Endometrial microvascular endothelial cells (primary cell): Measurements from ENCODE around the gene VAV3. TPM values are rescaled to one million over a fixed set of nuclear protein-coding genes. Genes with fewer than 3 reads are reported as not detected.

Experiments
- in situ Hi-C: cut with HindIII; loops from 2 replicates; pipeline ENCODE4 v1.10.0; 2017; ENCODE audit warnings: low sequenced_read_pairs, low pct_unique_long_range_greater_than_20kb; ENCODE audit errors: inconsistent ontology term
- total RNA-seq: library from RNA; depleted of rRNA; stranded (reverse); fragments of >200 nt; gene quantifications from one replicate; pipeline ENCODE4 v1.2.3, GENCODE V29; 2015; ENCODE audit errors: inconsistent ontology term

The VAV3 gene
- total RNA-seq, 1 donor from 2014 or later, result 1.1 TPM

DNA sequence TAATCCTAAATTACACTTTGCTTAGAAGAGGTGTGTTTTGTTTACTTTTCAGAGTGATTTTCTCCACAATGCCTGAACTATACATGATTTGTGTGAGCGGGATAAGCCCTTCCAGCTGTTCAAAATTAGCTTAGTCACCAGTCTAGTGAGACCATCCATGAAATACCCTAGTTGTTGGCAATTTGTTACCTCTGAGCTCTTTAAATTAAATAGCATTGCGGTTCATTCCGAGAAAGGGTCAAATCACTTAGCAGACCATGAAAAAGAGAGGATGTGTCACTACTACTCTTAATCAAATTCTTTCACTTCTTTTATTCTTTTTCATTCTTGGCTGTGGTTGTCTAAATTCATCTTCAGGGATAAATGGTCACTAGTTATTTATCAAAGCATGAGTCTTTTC, 11.9 kb upstream of the VAV3 start:
- in situ Hi-C loops, result no loop called here

DNA sequence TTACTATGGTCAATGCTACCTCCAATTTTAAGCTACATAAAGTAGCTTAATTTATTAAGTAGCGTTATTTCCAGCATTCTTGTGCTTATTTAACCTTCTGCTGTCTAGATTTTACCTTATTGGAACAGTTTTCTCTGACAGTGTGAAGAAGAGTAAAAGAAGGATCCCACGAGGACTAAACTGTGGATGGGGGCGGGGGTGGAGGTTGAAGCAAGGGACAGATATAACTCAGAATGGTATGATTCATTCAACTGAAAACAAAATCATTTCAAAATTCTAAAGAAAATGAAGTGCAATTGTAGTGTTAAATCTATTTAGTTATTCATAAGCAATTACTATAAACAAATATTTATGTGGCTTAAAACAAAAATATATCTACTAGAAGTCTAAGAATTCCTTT, 11.5 kb upstream of the VAV3 start:
- in situ Hi-C loops, result no loop called here

DNA sequence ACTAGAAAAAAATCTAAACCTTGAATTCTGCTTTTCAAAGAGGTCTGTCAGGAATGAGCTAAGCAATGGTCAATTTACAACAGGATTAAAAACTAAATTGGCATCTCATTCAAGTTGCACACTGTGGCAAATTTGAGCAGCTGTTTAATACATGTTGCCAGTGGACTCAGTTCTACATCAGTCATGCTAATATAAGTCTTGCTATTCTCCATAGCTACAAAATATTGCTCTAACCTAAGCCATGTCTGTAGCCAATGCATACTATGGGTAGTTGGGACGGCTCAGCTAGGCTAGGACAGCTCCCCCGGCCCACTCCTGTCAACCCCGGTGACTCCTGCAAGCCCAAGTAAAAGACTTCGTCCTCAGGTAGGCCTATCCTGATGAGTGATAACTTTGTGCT, 10.9 kb upstream of the VAV3 start:
- in situ Hi-C loops, result no loop called here

DNA sequence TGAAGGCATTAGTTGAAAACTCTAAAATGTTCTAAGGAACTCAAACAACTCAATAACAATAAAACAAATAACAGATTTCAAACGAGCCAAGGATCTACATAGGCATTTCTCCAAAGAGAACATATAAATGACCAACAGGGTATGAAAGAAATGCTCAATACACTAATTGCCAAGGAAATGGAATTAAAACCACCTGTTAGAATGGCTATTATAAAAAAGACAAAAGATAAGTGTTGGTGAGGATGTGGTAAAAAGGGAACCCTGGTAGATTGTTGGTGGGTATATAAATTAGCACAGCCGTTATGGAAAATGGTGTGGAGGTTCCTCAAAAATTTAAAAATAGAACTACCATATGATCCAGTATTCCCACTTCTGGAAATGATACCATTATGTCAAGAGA, 9.1 kb upstream of the VAV3 start:
- in situ Hi-C loops, result no loop called here

DNA sequence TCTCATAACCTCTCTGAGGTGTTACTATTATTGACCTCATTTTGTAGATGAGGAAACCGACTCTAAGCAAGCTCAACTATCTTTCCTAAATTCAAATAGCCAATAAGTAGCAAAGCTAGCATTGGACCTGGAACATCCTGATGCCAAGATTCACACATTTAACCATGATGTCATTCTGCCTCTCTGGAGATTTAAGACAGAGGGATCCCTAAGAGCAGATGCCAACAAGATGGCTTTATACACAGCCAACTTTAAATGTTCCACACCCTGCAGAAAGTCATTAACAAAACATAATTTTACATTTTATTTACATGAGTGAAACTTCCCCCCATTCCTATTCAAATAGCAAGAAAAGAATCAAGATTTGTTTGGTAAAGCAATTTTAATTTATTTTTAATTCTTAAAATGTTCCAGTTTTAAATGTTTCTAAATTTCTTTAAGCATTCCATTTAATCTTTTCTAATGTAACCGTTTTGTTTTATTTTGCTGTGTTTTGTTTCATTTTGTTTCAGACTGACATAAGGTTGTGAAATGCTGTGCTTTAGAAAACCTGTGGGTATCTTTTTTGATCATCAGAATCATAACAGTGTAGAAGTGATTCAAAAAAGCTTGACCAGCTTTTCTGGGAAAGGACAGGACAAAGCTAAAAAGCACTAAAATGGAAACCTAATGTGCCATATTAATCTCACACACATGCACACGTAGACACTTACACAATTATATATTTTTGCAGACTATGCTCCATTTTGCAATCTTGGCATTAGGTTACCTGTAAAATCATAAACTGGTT, 7.6 kb upstream of the VAV3 start:
- in situ Hi-C loops, result no loop called here

DNA sequence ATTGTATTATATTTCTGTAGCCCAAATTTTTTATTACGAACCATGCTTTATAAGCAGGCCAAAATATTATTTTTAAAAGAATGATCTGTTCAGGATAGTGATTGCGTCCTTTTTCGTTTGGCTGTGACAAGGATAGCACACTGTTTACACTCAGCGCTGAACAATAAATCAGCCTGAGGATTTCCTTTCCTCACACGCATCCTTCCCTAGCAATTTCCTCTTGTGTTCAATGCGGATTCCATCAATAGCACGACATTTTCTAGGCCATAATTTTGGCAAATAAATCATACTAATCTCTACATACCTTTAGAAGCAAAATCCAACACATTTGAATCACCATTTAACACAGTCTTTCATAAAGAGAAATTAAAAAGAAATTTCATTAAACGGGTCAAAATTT, 1.6 kb upstream of the VAV3 start:
- in situ Hi-C loops, result no loop called here

DNA sequence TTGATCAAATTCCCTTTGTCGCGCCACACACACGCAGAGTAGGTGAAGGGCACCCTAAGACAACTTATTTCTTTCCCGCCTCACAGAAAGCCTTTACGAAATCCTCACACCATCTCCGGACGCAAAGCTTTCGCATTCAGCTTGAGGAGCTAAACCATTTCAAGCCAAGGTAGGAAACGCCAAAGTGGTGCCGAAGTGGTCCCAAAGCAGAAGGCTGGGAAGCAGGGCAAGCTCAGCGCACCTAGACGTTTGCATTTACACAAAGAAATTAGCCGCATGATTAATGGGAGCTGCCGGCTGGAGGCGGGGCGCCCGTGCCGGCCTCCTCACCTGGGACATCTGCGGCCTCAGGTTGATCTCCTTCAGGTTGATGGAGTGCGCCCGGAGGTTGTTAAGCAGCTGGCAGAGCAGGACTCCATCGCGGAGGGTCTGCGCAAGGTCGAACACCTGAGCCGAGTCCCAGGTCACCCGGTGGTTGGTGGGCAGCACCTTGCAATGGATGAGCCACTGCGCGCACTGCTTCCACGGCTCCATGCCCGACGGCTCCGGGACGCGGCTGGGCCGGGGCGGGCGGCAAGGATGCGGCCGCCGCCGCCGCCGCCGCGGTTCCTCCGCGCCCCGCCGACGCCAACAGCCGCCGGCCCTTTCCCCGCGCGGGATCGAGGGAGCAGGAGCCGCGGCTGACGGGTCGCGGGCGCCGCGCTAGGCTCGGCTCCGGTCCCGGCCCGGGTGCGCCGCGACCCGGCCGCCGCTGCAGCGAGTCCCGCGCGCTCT, 457 bp downstream of the VAV3 start:
- in situ Hi-C loops, result no loop called here

DNA sequence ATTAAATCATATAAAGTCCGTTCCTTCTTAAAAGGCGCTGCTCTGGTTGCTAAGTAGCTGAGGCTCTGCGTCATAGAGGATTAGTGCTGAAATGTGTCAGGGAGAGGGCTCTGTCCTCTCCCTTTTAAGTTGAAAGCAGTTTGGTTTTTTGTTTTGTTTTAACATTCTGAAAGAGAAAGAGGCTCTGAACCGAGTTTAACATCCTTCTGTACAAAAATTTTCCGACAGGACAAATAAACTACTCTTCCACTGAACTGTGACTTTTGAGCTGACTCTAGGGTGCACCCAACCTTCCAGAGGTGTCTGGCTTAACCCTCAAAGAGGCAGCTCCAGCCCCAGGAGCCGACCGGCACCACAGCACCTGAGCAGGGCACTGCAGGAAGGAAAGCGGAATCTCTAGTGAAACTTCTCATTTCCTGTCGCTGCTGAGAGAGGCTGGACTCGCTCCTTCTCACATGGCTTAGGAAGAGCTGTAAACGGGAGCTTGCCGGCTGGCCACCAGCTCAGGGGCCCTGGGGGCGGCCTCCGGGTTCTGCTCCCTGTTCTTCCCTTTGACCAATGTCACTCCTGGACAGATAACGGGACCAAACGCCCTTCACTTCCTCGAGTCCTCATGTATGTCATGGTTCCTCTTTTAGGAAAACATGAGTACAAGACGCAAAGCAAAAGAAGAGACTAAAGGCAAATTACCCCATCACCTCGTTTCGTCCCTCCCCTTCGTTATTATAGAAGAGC, 1.2 kb downstream of the VAV3 start:
- in situ Hi-C loops, result no loop called here

DNA sequence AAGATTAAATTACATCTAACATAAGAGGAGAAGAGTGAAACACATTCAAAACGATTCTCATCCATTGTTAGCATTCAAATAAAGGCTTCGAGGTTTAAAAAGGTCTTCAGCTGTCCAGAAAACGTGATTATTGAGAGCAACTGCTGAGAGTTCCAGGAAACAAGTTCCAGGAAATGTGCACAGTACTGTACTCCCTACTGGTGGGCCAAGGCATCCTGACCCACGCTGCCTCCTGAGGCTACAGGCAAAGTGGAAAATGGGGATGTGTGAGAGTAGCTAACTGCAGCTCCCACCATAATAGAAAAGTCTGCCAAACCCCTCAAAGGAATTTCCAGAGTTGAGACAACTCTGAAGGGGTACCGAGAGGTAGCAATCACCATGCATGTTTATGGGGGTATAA, 2.0 kb downstream of the VAV3 start:
- in situ Hi-C loops, result no loop called here

DNA sequence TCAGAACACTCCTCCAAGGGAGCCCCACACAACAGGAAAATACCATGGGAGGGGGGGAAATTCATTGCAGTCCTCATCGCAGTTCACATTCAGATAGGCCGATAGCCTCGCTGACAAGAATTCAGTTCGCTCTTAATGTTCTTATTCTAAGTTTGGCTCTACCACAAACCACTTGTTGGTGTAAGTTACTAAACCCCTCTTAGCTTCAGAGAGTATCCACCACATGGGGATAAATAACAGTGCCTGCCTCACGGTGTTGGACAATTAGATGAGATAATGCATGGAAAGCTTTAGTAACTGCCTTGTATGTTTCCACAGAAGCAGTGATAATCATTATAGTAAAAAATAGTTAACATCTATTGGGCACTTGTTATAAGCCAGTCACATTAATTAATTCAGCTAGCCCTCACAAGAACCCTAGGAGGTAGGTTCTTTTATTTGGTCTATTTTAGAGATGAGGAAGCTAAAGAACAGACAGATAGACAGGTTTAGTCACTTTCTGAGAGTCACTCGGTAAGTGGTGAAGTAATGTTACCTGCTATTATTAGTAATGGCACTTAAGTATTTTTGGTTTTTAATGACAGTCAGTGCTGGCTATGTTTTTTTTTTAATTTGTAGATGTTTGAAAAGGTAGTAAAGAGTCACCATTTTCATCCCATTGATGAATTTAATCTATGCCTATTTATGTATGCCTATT, 10.1 kb downstream of the VAV3 start:
- in situ Hi-C loops, result no loop called here

DNA sequence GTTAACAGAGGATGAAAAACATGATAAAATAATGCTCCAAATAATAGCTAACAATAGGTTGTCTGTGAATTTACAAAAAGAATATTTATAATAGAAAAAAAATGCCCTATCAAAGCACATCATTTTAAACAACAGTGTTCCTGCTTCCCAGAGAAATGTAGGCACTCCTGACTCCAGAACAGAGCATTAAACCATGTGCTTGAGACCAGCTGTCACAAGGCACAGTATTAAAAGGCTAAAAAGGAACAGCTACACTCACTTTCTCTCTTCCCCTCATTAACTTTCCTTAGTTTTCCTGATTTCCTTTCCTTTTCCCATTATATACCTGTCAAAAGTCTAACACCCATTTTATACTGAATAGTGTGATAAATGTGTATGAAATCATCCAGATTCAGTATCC, 10.9 kb downstream of the VAV3 start:
- in situ Hi-C loops, result no loop called here

DNA sequence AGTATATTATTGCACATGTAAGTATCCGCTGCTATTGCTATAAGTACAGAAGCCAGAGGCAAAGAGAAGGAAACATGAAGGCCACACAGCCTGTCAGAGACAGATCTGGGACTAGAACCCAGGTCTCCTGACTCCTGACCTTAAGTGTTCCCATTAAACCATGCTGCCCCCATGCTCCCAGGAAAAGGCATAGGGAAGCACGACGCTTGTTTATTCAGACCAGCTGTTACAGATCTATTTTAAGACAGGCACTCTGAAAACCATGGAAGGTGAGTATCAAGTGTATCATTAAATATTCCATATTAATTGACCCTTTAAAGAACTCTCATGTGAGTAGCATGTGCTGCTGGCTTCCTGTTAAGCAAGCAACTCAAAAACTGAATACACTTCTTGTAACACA, 11.4 kb downstream of the VAV3 start:
- in situ Hi-C loops, result no loop called here

DNA sequence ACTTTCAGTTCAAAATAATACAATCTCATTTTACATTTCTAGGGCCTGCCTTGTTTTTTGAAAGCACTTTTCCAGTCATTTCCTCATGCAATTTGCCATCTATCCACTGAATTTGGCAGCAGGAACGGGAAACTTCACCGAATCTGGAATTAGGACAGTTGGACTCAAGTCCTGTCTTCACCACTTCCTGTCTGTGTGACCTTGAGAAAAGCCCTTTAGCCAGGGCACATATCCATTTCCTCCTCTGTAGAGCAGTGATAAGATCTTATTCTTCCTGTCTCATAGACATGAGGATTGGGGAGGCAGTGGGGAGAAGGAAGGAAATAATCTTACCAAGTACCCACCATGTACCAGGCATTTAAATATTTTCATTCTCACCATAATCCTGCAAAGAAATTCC, 12.0 kb downstream of the VAV3 start:
- in situ Hi-C loops, result no loop called here

DNA sequence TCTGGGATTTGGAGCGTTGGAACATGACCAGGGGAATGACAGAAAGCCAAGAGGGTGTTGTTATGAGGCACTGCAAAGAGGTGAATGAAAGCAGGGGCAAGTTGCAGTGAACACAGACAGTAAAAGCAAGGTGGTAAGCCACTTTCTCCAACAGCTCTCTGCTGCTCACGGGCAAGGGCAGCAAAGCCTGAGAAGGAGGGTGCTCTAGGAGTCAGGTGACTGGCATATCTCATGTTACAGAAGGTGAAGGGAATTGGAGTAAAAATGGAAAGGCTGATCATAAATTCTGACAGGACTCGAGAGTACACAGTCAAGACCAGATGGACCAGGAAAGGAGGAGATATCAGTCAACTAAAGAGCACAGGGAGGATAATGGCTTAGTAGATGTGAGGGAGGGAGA, 14.5 kb downstream of the VAV3 start:
- in situ Hi-C loops, result no loop called here

DNA sequence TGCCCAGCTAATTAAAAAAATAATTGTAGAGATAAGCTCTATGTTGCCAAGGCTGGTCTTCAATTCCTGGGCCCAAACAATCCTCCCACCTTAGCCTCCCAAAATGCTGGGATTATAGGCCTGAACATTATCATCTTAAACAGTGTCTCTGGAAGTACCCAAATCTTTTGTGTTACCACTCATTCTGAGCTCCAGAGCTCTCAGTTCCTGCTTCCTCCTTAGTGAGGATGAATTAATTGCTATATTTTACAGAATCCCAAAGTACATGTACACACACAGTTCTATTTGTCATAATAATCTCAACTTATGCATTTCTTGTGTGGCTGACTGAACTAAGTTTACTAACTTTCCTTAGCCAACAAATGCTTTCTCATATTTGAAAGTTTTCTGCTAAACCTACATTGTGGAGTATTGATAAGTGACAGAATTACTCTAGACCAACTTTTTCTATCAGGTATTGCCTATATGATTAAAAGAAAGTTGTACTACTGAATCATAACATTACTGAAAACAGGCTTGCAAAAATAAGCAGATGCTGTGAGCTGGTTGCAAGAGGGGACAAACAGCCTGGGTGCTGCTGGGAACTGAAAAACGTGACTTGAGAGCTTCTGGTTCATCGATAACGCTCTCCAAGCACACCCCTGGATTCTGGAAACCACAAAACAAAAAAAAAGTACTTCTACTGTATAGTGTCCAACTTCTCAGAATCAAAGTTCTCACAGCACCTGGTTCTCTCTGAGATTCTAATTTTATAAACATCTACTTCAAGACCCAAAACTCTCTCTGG, 15.3 kb downstream of the VAV3 start:
- in situ Hi-C loops, result no loop called here

DNA sequence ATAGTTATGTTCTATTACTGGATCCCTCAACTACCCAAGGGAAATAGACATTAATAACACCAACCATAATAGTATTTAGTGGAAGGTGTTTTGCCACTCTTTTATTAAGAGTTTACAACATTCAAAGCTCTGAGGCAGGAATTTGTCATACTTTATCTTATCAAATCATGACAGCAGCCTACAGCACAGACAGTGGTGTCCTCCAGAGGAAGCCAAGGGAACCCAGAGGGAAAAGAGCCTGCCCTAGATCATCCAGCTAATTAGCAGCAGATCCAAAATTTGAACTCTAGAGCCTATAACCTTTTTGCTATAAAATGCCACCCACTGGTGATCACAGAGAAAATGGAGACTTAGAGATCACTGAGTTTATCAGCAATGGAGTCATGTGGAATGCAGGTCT, 18.2 kb downstream of the VAV3 start:
- in situ Hi-C loops, result no loop called here

DNA sequence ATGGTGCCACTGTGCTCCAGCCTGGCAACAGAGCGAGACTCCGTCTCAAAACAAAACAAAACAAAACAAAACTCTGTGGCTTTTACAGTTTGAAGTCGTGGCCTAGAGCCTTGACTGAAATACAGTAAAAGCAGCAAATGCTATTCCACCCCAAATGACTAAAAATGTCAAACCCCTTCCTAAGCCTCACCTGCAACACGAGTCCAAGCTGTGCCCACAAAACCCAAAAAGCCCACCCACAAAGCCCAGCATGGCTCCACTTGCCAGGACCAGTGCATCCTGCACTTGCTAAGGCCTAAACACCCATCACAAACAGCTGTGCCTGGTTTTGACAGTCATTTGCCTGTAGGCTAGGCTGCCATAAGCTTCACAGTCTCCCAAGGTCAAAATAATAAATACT, 21.3 kb downstream of the VAV3 start:
- in situ Hi-C loops, result no loop called here

DNA sequence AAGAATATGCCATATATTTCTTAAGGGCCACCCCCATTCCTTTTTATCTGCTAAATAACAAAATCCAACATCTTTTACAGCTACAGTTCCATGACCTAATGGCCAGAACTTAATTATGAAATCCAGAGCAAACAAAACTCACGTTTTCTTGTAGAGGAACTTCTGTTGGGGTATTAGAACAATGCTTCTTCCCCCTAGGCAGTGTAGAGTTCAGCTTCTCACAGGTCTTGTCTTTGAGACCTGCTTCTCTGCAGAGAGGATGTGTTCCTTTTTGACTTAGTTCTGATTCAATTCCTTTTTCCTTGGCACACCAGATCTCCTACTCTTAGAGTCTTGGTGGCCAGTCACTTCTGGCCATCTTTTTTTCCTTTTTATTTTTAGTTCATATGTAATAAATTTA, 22.2 kb downstream of the VAV3 start:
- in situ Hi-C loops, result no loop called here

DNA sequence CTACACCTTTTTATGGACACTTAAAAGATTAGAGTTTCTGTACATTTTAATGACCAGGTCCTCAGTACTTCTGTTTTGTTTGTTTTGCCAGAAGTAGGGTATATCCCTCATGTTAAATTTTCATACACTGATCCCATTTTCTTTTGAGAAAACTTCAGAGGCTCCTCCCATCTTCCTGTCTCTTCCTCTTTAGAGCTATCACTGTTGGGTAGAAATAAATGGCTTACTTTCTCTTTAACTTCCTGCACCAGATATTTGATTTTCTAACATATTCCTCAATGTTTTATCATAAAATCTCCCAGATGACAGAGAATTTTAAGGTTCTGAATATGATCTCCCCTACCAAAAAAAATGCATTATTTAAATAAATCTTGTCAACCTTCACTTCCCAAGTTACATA, 23.4 kb downstream of the VAV3 start:
- in situ Hi-C loops, result no loop called here
